OCI-M2 (cell line): ENCODE data around the gene MYO3B.
"Not testable (repeated sequence)": the region's sequence is repeated elsewhere in the genome, so short reads cannot be mapped to it uniquely, and the experiment has no call there.

ENCODE experiments used
- DNase-seq: peaks from one replicate; lab custom pipeline; 2025; ENCODE audit not compliant: unreplicated experiment; lab: John Stamatoyannopoulos, UW

Gene MYO3B

GRCh38 chr2:170462433-170463205, 284.7 kb downstream of the MYO3B start:
- DNase-seq, result no peak

GRCh38 chr2:170463206-170463537, 285.2 kb downstream of the MYO3B start:
- no peak for DNase-seq

GRCh38 chr2:170464268-170464667, 286.3 kb downstream of the MYO3B start:
- DNase-seq, result no peak

GRCh38 chr2:170465241-170465640, 287.3 kb downstream of the MYO3B start:
- no peak for DNase-seq

- DNase-seq, result no peak
Observed at GRCh38 chr2:170466632-170467031, 288.7 kb downstream of the MYO3B start.

GRCh38 chr2:170467568-170468422, 289.8 kb downstream of the MYO3B start:
- DNase-seq, result no peak

- DNase-seq, result no peak
Observed at GRCh38 chr2:170468557-170468956, 290.6 kb downstream of the MYO3B start.

- DNase-seq, result not testable (repeated sequence)
Observed at GRCh38 chr2:170472498-170472897, 294.6 kb downstream of the MYO3B start.

GRCh38 chr2:170475878-170476277, 297.9 kb downstream of the MYO3B start:
- DNase-seq, result no peak

GRCh38 chr2:170477630-170478029, 299.7 kb downstream of the MYO3B start:
- no peak for DNase-seq

GRCh38 chr2:170481201-170481600, 303.3 kb downstream of the MYO3B start:
- DNase-seq, result no peak

- DNase-seq, result no peak
Observed at GRCh38 chr2:170484552-170484951, 306.6 kb downstream of the MYO3B start.

GRCh38 chr2:170485254-170486026, 307.5 kb downstream of the MYO3B start:
- no peak for DNase-seq

GRCh38 chr2:170486730-170487129, 308.8 kb downstream of the MYO3B start:
- no peak for DNase-seq

- DNase-seq, result no peak
Observed at GRCh38 chr2:170488807-170489206, 310.9 kb downstream of the MYO3B start.

GRCh38 chr2:170492010-170492409, 314.1 kb downstream of the MYO3B start:
- DNase-seq, result no peak

GRCh38 chr2:170493426-170494097, 315.6 kb downstream of the MYO3B start:
- DNase-seq, result no peak

GRCh38 chr2:170495896-170496295, 317.9 kb downstream of the MYO3B start:
- DNase-seq, result no peak

- DNase-seq, result no peak
Observed at GRCh38 chr2:170498619-170499018, 320.7 kb downstream of the MYO3B start.

GRCh38 chr2:170500104-170500503, 322.2 kb downstream of the MYO3B start:
- DNase-seq, result no peak

- DNase-seq, result no peak
Observed at GRCh38 chr2:170500770-170501169, 322.8 kb downstream of the MYO3B start.
